Loucy (cell line): ENCODE measurements around the gene NOLC1.

Experiments
- EZH2phosphoT487 ChIP-seq: fragments of 200-600 bp; IDR thresholded peaks from 2 replicates; pipeline ENCODE4 v1.6.1; 2018; ENCODE audit warnings: antibody characterized with exemption, mild to moderate bottlenecking, moderate library complexity, borderline replicate concordance
- TF ChIP-seq, protein P1 (sequence below): fragments of 200-600 bp; sonication (generic); conservative IDR thresholded peaks from 2 replicates; pipeline ENCODE4 v1.5.1; 2014; ENCODE audit warnings: mild to moderate bottlenecking, antibody characterized with exemption, low read length

DNA sequence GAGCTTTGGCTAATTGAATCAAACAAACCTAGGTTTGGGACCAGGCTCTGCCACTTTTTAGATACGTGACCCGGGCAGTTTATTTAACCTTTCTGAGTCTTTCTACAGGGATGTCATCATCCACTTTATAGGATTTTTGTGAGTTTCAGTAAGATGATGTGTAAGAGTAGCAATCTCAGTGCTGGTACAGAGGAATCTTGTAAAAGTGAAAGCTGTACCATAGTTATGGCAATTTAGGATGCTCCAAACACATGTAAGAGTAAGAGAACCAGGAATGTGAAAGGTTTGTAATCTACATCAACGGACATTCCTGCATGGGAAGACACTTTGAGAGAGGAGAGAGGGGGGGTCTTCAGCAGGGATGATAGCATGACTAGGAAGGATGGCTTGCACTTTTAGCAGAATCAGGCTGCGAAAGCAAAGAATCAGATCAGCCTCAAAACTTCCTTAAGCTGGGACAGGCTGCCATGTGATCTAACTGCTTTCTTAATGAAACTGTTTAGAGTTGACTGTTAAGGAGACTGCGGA lies 968 bp downstream of the NOLC1 start:
- TF ChIP-seq, protein P1, sequence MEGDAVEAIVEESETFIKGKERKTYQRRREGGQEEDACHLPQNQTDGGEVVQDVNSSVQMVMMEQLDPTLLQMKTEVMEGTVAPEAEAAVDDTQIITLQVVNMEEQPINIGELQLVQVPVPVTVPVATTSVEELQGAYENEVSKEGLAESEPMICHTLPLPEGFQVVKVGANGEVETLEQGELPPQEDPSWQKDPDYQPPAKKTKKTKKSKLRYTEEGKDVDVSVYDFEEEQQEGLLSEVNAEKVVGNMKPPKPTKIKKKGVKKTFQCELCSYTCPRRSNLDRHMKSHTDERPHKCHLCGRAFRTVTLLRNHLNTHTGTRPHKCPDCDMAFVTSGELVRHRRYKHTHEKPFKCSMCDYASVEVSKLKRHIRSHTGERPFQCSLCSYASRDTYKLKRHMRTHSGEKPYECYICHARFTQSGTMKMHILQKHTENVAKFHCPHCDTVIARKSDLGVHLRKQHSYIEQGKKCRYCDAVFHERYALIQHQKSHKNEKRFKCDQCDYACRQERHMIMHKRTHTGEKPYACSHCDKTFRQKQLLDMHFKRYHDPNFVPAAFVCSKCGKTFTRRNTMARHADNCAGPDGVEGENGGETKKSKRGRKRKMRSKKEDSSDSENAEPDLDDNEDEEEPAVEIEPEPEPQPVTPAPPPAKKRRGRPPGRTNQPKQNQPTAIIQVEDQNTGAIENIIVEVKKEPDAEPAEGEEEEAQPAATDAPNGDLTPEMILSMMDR: no peak
- no peak for TF ChIP-seq EZH2phosphoT487
